SK-N-DZ (cell line): ENCODE results near the gene NFS1.

Source experiments
- small RNA-seq, 2 experiments: library from RNA; depleted of rRNA; stranded (forward); fragments of <200 nt; gene quantifications; one replicate each; pipeline ENCODE3, GENCODE V24; 2014

NFS1 gene

Small RNA genes within 50 kb of the gene (small RNA-seq; reads per million reads assigned to genes)
- gene RNU6-759P: 0 to 0.04 reads per million in 2 experiments
